GM23248 (cell line): Measurements from ENCODE around the gene SUPT4H1. TPM values are rescaled to one million over a fixed set of nuclear protein-coding genes. Genes with fewer than 3 reads are reported as not detected.

Experiments
- DNase-seq: peaks from one replicate; pipeline ENCODE4 v3.0.0-alpha.2; 2015
- H2AFZ ChIP-seq: fragments of 200-600 bp; sonication (generic); 2 replicates; pipeline ENCODE4 v1.6.1; 2016; ENCODE audit warnings: antibody characterized with exemption
- H3F3A ChIP-seq: fragments of 200-600 bp; sonication (generic); 2 replicates; pipeline ENCODE4 v1.6.1; 2016; ENCODE audit warnings: mild to moderate bottlenecking, antibody characterized with exemption, mixed run types; ENCODE audit not compliant: insufficient read depth
- H3K27ac ChIP-seq: fragments of 200-600 bp; sonication (generic); 2 replicates; pipeline ENCODE4 v1.5.1; 2016; ENCODE audit warnings: mild to moderate bottlenecking
- H3K27me3 ChIP-seq: fragments of 200-600 bp; sonication (generic); replicated peaks from 2 replicates; pipeline ENCODE4 v1.6.1; 2016; ENCODE audit warnings: mild to moderate bottlenecking; ENCODE audit not compliant: insufficient read depth
- H3K36me3 ChIP-seq: fragments of 200-600 bp; sonication (generic); 2 replicates; pipeline ENCODE4 v1.6.1; 2016; ENCODE audit warnings: low read depth, mild to moderate bottlenecking
- H3K4me1 ChIP-seq: fragments of 200-600 bp; sonication (generic); 2 replicates; pipeline ENCODE4 v1.6.1; 2016; ENCODE audit warnings: mild to moderate bottlenecking; ENCODE audit not compliant: insufficient read depth
- H3K4me2 ChIP-seq: fragments of 200-600 bp; sonication (generic); one replicate; pipeline ENCODE4 v1.6.1; 2016; ENCODE audit warnings: mild to moderate bottlenecking; ENCODE audit not compliant: unreplicated experiment
- H3K4me3 ChIP-seq: fragments of 200-600 bp; sonication (generic); 2 replicates; pipeline ENCODE4 v1.5.1; 2016; ENCODE audit warnings: mild to moderate bottlenecking
- H3K79me2 ChIP-seq: fragments of 200-600 bp; sonication (generic); 2 replicates; pipeline ENCODE4 v1.6.1; 2016; ENCODE audit warnings: mild to moderate bottlenecking; ENCODE audit not compliant: insufficient read depth
- H3K9ac ChIP-seq: fragments of 200-600 bp; sonication (generic); 2 replicates; pipeline ENCODE4 v1.6.1; 2016; ENCODE audit warnings: mild to moderate bottlenecking
- H3K9me2 ChIP-seq: fragments of 200-600 bp; sonication (generic); 2 replicates; pipeline ENCODE4 v1.6.1; 2016; ENCODE audit warnings: mixed run types, mild to moderate bottlenecking, moderate library complexity; ENCODE audit not compliant: insufficient read depth
- H3K9me3 ChIP-seq: fragments of 200-600 bp; sonication (generic); one replicate; pipeline ENCODE4 v1.6.1; 2017; ENCODE audit warnings: low read depth
- H4K20me1 ChIP-seq: fragments of 200-600 bp; sonication (generic); 2 replicates; pipeline ENCODE4 v1.6.0; 2016; ENCODE audit not compliant: insufficient read depth
- EZH2 ChIP-seq: fragments of 200-600 bp; sonication (generic); IDR thresholded peaks from 2 replicates; pipeline ENCODE4 v1.6.1; 2018; ENCODE audit warnings: antibody characterized with exemption, mild to moderate bottlenecking; ENCODE audit not compliant: insufficient read depth, poor library complexity, severe bottlenecking
- EZH2phosphoT487 ChIP-seq: fragments of 200-600 bp; sonication (generic); IDR thresholded peaks from 2 replicates; pipeline ENCODE4 v1.6.1; 2018; ENCODE audit warnings: antibody characterized with exemption, moderate library complexity, mild to moderate bottlenecking, low read depth; ENCODE audit not compliant: insufficient read depth
- WGBS, 2 experiments: methylation state at CpG; one replicate each; pipeline ENCODE4 v1.1.6; 2015 to 2017; ENCODE audit warnings: low lambda C conversion rate in 2 of 2, low coverage in 1 of 2; ENCODE audit errors: missing lambda C conversion rate in 2 of 2; 5-methylcytosine and 5-hydroxymethylcytosine counted together
- in situ Hi-C: fragments of 300-500 bp; cut with MboI; formaldehyde crosslinking; loops from 2 replicates; pipeline ENCODE4 v1.15.0; 2020
- polyA plus RNA-seq: library from polyadenylated mRNA; unstranded; fragments of >200 nt; fragmentation: Nextera tagmentation; extraction: Ambion mirVana; gene quantifications from 2 replicates; pipeline ENCODE4 v1.2.1, GENCODE V29; 2016
- total RNA-seq: library from RNA; depleted of rRNA; stranded (reverse); fragments of >200 nt; shearing (Covaris generic); gene quantifications from 2 replicates; pipeline ENCODE4 v1.2.3, GENCODE V29; 2014

Gene SUPT4H1
- total and polyA plus RNA-seq, 2 experiments from 2014 or later = 57.1 to 92.1 TPM

- no peaks in the 10 kb centered on the region for H3K9me2 ChIP-seq
- no peaks in the 10 kb centered on the region for H4K20me1 ChIP-seq
- 32 to 38% methylated on average over 8 of the region's 8 CpGs for WGBS, 2 experiments
- H3K4me2 ChIP-seq = no peak overlapping the region
- no peak for TF ChIP-seq EZH2
- TF ChIP-seq EZH2phosphoT487 = no peak
- H3F3A ChIP-seq = no peaks in the 10 kb centered on the region
- no peak overlapping the region for H3K4me3 ChIP-seq
- H3K9ac ChIP-seq = no peak overlapping the region
- DNase-seq = no peak
- H3K79me2 ChIP-seq = no peaks in the 10 kb centered on the region
- H3K4me1 ChIP-seq = no peaks in the 10 kb centered on the region
- in situ Hi-C loops = no loop called here
- H2AFZ ChIP-seq = no peak overlapping the region
- no peaks in the 10 kb centered on the region for H3K36me3 ChIP-seq
- H3K9me3 ChIP-seq = no peaks in the 10 kb centered on the region
- no peaks in the 10 kb centered on the region; the same call in 1 of the 2 replicates for H3K27me3 ChIP-seq
- no peak overlapping the region for H3K27ac ChIP-seq
Measured at GRCh38 chr17:58378733-58379510, 26.9 kb upstream of the SUPT4H1 start.

DNA sequence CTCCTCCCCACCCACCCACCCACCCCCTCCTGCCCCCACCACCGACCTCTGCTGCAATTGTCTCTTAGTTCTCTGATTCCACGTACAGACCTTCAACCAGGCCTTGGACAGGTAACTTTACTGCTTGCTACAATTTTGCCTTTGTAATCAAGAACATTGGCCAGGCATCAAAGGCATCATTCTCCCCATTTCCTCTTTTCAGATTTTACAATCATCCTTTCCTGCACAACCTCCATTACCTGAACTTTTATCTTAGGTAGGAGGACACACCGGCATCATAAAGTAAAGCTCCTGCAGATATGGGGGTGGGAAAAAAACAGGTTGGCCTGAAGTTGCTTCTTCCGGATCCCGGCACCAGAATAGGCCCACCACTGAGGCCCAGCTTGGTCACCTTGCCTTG lies 25.7 kb upstream of the SUPT4H1 start:
- in situ Hi-C loops = no loop called here
- no peak overlapping the region for H3K4me3 ChIP-seq
- H3K79me2 ChIP-seq = no peaks in the 10 kb centered on the region
- H3K36me3 ChIP-seq = no peaks in the 10 kb centered on the region
- WGBS, 2 experiments = 55 to 62% methylated on average over 4 to 5 of the region's 5 CpGs
- no peaks in the 10 kb centered on the region for H3F3A ChIP-seq
- no peaks in the 10 kb centered on the region for H3K9me3 ChIP-seq
- H3K9me2 ChIP-seq = no peaks in the 10 kb centered on the region
- no peaks in the 10 kb centered on the region for H4K20me1 ChIP-seq
- no peak overlapping the region for H3K9ac ChIP-seq
- H3K27me3 ChIP-seq = no peaks in the 10 kb centered on the region; the same call in 1 of the 2 replicates
- no peak for TF ChIP-seq EZH2
- no peak for TF ChIP-seq EZH2phosphoT487
- no peak overlapping the region for H3K27ac ChIP-seq
- H2AFZ ChIP-seq = no peak overlapping the region
- no peaks in the 10 kb centered on the region for H3K4me1 ChIP-seq
- DNase-seq = no peak
- no peak overlapping the region for H3K4me2 ChIP-seq

DNA sequence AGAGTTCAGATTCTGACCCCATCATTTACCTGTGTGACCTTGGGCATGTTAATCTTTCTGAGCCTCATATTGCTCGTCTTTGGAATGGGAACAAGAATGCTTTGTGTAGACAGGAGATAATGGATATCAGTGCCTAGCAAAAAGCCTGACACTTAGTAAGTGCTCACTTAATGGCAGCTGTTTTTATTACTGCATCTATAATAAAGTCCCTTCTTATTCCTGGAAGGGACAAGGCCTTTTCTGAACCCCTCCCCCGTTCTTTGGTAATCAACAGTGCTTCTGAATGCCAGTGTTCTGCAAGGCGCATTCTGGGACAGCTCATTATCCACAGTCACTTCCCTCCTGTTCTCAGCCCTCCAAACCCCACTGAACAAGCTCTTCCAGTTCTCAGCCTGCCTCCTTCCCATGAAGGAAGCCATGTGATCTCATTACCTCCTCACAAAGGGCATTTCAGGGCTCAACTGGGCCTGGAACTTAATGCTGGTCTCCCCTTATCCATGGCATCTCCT lies 25.1 kb upstream of the SUPT4H1 start:
- in situ Hi-C loops = no loop called here
- Histone ChIP-seq H3K4me1 (no peaks in the 10 kb centered on the region), H3K36me3 (no peaks in the 10 kb centered on the region), H3K27ac (no peak overlapping the region), H3K9me2 (no peaks in the 10 kb centered on the region), H3K4me3 (no peak overlapping the region), H3K79me2 (no peaks in the 10 kb centered on the region), H3K9me3 (no peaks in the 10 kb centered on the region), H2AFZ (no peak overlapping the region), H4K20me1 (no peaks in the 10 kb centered on the region), H3F3A (no peaks in the 10 kb centered on the region), H3K27me3 (no peaks in the 10 kb centered on the region; the same call in 1 of the 2 replicates), H3K4me2 (no peak overlapping the region), H3K9ac (no peak overlapping the region)
- no peak for TF ChIP-seq EZH2
- TF ChIP-seq EZH2phosphoT487 = no peak
- no peak for DNase-seq
- WGBS, 2 experiments = 39 to 54% methylated on average over 3 of the region's 3 CpGs

- no peak overlapping the region for H2AFZ ChIP-seq
- in situ Hi-C loops = no loop called here
- H3K4me2 ChIP-seq = no peak overlapping the region
- no peaks in the 10 kb centered on the region for H3F3A ChIP-seq
- H4K20me1 ChIP-seq = no peaks in the 10 kb centered on the region
- no peaks in the 10 kb centered on the region for H3K4me1 ChIP-seq
- H3K9me3 ChIP-seq = no peaks in the 10 kb centered on the region
- H3K79me2 ChIP-seq = no peaks in the 10 kb centered on the region
- H3K4me3 ChIP-seq = no peak overlapping the region
- DNase-seq = no peak
- H3K9me2 ChIP-seq = no peaks in the 10 kb centered on the region
- no peak overlapping the region for H3K9ac ChIP-seq
- H3K27me3 ChIP-seq = no peaks in the 10 kb centered on the region; the same call in none of the 2 replicates
- WGBS, 2 experiments = 28 to 34% methylated on average over 4 of the region's 4 CpGs
- no peak overlapping the region for H3K27ac ChIP-seq
- no peaks in the 10 kb centered on the region for H3K36me3 ChIP-seq
- no peak for TF ChIP-seq EZH2phosphoT487
- no peak for TF ChIP-seq EZH2
Measured at GRCh38 chr17:58376472-58377000, 24.5 kb upstream of the SUPT4H1 start.
